GM18517 (cell line): Measurements from ENCODE around the gene IFT88.

ENCODE experiments used
- ATAC-seq: cut with Tn5 transposase; IDR thresholded peaks from one replicate; pipeline ENCODE4 v1.9.1; 2021; ENCODE audit warnings: mild to moderate bottlenecking, moderate library complexity; ENCODE audit not compliant: unreplicated experiment

Gene IFT88, protein sequence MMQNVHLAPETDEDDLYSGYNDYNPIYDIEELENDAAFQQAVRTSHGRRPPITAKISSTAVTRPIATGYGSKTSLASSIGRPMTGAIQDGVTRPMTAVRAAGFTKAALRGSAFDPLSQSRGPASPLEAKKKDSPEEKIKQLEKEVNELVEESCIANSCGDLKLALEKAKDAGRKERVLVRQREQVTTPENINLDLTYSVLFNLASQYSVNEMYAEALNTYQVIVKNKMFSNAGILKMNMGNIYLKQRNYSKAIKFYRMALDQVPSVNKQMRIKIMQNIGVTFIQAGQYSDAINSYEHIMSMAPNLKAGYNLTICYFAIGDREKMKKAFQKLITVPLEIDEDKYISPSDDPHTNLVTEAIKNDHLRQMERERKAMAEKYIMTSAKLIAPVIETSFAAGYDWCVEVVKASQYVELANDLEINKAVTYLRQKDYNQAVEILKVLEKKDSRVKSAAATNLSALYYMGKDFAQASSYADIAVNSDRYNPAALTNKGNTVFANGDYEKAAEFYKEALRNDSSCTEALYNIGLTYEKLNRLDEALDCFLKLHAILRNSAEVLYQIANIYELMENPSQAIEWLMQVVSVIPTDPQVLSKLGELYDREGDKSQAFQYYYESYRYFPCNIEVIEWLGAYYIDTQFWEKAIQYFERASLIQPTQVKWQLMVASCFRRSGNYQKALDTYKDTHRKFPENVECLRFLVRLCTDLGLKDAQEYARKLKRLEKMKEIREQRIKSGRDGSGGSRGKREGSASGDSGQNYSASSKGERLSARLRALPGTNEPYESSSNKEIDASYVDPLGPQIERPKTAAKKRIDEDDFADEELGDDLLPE

DNA sequence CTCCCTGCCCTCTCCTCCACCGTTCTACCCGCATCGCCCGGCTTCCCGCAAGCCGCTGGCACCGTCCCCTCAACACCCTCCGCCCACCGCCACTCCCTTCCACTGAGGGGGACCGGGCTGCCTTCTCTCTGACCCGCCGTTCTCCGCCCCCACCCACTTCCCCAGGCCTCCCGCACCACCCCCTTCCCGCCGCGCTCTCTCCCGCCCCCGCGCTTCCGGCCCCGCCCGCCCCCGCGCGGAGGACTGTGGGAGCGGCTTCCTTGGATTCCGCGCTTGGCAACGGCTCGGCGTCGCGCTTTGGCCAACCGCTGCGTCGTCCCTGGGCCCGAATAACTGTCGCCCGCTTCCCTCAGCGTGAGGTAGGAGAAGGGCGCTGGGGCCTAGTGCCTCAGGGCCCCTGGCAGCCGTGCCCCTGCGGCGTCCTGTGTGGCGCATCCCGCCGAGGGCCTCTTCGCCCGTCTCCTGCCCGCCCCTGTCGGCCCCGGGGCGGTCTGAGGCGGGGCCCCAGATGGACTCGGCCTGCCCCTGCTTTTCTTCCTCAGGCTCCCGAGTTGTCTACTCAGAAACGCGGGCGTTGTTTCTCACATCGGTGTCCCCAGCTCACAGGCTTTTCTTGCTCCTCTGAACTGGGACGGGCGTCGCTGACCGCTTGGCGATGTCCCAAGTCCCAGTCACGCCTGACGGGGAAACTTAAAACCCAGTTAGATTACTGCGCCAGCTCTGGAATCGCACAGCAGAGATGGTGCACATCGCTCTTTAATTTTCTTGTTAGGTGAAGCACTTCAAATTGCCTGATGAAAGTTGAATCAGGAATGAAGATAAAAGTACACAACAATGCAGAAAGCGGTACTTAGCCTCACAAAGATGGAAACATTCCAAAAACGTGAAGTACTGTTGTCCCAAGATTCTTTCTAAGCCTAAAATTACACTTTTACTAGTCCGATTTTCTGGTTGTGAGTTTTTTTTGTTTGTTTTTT, at the start of gene IFT88:
TSS of gene IFT88 (plus strand) at position 260 of the 977 bp plus-strand sequence. CDS start 7,229 bp downstream, outside the sequence.
- peak; percentile 77 for ATAC-seq

DNA sequence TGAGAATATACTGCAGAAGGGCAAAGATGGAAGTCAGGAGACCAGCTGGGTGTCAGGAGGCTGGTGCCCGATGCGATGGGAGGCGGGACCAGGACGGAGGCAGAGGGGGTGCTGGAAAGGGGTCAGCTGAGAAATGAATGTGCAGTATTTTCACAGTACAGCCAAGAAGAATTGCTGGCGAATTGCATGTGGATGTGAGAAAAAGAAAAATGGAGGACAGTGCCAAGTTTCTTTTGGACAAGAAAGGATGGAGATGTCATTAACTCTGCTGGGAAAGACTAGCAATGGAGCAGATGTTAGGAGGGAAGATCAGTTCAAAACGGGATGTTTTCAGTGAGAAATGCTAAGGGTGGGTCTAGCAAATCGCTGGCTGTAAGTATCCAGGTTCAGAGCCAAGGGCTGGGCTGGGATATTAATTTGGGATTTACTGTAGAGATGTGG, 48.3 kb upstream of the IFT88 start:
- ATAC-seq, result no peak

DNA sequence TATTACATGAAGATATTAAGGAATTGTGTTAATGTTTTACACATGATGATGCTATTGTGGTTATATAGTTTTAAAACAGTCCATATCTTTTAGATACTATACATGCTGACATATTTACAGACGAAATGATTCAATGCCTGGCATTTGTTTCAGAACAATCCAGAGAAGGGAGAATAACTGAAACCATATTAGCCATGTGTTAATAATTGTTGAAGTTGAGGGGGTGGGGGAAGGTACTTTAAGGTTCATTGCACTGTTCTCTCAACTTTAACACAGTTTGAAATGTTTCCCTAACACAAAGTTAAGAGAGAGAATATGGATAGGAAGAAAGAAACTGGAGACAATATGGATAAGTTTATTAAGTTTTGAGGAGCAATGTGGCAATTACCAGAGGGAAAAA, 47.1 kb upstream of the IFT88 start:
- no peak for ATAC-seq

DNA sequence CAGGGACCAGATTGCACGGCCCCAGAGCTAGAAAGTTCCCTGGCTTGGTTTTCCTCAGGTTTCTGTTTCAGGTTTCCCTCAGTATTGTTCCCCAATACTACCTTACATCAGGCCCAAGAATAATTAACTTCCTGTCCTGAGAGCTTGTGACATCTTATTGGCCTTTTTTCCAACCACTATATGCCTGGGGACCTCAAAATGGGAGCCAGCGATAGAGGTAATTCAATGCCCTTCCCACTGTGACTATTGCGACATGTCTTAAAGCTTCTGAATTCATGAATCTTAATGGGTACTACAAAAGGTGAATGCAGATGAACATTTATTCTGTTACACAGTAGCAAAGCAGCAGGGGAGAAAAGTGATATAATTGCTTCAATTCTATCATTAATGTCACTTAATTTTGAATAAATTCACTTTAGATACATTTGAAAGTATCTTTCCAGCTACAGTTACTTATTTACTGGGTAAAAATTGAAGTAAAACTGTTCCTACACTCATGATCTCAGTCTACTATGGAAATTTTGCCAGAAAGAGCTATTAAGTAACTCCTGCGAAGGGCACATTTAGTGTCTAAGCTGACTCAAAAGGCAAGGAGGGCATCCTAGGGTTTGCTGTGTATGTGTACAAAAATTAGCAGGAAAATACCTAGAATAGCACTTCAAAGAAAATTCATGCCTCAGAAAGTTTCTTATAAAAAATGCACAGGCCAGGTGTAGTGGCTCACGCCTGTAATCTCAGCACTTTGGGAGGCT, 45.4 kb upstream of the IFT88 start:
- ATAC-seq, result no peak

GRCh38 chr13:20525144-20525600, 41.8 kb upstream of the IFT88 start:
- ATAC-seq, result peak; percentile 4

DNA sequence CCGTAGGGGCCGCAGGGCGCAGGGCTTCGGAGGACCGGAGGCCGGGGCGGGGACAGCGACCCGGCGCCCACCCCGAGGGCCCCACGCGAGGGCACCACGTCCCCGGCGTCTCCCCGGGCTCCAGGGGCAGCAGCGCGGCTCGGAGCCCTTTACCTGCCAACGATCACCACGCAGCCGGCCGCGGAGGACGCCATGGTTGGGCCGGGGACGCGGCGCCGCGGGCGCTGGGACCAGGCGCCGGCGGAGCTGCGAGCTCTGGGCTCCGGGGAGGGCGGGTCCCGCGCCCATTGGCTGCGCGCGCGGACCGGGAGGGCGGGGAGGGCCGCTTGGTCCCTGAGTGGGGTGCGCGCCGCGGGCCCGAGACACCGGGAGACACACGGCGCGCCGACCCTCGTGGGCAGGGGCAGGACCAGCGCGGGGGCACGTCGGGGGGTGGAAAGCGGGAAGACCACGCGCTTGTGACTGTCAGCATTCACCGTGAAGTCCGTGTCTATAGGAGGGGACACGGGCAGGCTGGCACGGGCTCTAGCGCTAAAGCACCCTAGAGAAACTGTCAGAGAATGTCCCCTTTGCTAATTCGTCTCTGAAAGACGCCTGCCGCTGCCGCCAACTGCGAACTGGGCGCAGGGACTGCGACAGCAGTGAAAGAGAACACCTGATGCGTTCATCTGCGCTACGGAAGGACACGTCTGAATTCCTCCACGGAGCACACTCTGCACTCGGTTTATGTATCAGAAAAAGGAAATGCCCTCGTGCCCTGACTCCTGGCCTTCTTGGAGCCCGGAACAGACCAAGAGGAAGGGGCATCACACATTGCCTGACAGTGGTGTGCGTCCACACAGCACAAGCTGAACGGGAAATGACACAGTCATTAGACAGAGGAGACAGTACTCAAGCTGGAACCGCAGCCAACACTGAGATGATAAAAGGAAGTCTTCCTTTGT, 41.1 kb upstream of the IFT88 start, which contains the start of gene CRYL1:
TSS of gene CRYL1 (minus strand) at position 257 of the 944 bp plus-strand sequence. CDS start at position 194, 63 bp downstream.
- ATAC-seq, result peak; percentile 53

DNA sequence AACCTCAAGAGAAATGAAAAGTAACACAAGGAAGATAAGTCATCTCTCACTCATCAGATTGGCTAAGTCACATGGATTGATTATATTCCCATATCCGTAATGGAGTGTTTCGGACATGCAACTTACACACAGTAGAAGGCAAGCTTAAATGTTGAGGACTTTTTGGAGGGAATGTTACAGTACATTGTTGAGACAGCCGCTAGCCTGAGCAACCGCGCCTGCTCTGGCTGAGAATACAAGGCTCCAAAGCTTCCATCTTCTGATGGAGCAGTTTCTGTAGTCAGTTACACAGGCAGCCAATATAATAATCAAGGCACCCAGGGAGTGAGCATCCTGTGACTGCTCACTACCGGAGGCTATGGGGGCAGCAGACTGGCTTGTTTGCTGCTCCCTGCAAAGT, 40.3 kb upstream of the IFT88 start:
- no peak for ATAC-seq

- peak; percentile 44 for ATAC-seq
These were observed 38.5 kb upstream of the IFT88 start for GRCh38 chr13:20528452-20528851.

GRCh38 chr13:20534038-20534608, 32.8 kb upstream of the IFT88 start:
- ATAC-seq, result no peak

- ATAC-seq, result no peak
These were observed 30.0 kb upstream of the IFT88 start for GRCh38 chr13:20536992-20537391.

- ATAC-seq, result no peak
These were observed 22.6 kb upstream of the IFT88 start for GRCh38 chr13:20544201-20544923.

DNA sequence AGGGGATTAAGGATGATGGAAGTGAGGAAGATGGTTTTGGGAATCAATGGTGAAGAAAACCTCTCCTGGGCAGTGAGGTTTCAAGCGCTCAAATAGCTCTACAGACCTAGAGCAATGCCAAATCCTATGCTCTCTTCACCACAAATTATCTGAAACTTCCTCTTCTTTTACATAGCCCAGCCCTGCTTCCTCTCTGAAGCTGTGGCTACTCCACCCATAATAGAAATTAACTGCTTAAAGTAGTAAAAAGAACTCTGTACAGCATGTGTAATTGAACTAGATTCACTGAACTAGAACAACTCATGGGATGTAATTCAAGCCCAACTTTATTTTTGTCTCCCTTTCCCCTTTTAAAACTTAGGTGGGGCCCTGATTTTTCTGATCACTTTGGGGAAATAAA, 20.4 kb upstream of the IFT88 start:
- ATAC-seq, result peak; percentile 60

DNA sequence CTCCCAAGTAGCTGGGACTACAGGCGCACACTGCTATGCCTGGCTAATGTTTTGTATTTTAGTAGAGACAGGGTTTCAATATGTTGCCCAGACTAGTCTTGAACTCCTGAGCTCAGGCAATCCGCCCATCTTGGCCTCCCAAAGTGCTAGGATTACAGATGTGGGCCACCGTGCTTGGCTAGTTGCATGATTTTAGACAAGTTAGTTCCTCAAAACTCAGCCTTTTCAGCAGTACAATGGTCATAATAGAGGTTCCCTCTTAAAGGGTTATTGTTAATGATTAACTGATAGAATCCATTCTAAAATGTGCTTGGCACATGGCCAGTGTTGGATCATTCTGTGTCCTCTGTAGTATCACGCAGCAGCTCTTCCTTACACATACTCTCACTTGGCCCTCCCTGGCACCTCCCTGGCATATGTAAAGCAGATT, 19.5 kb upstream of the IFT88 start:
- ATAC-seq, result no peak

- ATAC-seq, result no peak
These were observed 16.2 kb upstream of the IFT88 start for GRCh38 chr13:20550799-20551198.

DNA sequence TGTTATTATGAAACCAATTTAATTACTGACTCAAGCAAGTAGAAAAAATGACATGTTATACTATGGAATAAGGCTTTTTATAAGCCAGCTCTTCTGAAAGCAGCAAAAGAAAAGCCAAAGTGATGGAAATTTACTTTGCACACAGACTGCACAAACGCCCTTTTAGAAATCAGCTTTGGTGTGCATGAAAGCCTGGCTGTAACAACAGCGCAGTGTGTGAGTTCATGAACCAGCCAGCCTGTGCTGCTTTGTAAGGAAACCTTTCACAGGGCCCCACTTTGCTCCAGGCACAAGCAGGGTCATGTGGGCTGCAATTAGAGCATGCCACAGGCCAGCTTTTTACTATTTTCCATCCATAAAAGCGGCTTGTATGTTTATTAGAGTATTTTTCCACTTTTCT, 13.6 kb upstream of the IFT88 start:
- ATAC-seq, result no peak

GRCh38 chr13:20558982-20559381, 8.0 kb upstream of the IFT88 start:
- no peak for ATAC-seq

DNA sequence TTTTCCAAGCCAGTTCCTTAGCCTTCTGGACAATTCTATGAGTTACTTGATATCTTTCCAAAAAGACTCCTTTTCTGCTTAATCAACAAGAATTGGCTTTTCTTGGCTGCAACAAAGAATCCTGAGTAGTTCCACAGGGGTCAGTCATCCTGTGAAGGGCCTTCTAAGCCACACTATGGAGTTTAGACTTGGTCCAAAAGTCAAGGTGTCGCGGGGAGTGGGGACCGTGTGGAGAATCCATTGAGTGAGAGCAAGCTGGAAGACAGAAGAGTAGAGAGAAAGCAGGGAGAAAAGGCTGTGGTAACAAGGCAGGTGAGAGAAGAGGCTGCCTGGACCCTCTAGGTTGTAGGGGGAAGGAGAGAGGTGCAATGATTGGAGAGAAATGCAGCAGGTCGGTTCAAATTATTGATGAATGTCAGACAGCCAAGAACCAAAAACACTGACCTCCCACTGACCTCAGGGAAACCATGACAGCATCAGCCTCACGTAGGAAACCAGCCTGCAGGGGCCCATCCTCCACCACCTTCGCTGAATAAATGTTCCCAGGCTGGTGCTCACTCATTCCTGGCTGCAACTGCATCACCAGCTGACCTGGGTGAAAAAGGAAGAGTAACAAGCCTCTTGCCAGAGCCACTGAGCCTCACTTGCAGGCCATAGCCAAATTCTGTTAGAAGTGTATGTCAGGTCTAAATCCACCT, 7.1 kb upstream of the IFT88 start:
- no peak for ATAC-seq
